ENCODE data around the gene GPX5. TPM values are rescaled to one million over a fixed set of nuclear protein-coding genes. Genes with fewer than 3 reads are reported as not detected.
A peak's percentile ranks its signal among the peaks of the same experiment; 100 is the strongest.
"Not testable (repeated sequence)": the region's sequence is repeated elsewhere in the genome, so short reads cannot be mapped to it uniquely, and the experiment has no call there.

GPX5 gene
- total RNA-seq, 1 experiment from 2014 or later = not detected

DNA sequence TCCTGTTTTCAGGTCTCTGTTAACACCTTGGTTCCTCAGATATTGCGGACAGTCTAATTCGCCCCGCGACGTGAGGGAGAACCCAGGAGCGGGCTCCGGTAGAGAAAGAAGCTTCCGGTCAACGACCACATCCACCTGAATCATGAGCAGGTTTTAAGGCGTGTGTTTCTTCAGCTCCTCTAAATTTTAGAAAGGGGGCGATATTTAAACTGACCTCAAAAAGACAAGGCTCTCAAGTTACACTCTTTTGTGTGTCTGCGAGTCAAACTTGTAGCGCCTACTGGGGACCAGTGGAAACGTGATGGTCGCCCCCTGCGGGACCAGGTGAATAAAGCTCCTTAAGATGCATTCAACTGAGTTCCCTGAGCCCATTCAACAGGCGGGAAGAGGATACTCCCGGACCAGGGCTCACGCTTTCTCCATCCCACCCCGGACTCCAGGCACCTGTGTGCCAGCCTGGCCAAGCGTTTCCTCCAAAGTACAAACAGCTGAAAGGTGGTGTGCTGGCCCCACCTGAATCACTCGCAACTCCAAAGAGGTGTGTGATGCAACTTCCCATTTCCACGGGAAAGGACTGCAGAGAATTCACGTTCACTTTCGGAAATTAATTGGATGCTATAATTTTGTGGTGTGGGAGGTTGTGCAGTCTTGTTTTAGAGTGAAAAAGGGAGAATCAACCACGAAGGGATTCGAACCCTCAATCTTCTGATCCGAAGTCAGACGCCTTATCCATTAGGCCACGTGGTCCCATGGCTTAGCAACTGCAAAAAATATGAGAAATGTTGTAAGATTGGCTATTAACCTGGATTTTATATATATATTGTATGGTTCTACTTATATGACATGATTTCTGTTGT lies 17.0 kb downstream of the GPX5 start:
- DNase-seq = peak; percentile 77
- H3K4me3 ChIP-seq = no peak overlapping the region

DNA sequence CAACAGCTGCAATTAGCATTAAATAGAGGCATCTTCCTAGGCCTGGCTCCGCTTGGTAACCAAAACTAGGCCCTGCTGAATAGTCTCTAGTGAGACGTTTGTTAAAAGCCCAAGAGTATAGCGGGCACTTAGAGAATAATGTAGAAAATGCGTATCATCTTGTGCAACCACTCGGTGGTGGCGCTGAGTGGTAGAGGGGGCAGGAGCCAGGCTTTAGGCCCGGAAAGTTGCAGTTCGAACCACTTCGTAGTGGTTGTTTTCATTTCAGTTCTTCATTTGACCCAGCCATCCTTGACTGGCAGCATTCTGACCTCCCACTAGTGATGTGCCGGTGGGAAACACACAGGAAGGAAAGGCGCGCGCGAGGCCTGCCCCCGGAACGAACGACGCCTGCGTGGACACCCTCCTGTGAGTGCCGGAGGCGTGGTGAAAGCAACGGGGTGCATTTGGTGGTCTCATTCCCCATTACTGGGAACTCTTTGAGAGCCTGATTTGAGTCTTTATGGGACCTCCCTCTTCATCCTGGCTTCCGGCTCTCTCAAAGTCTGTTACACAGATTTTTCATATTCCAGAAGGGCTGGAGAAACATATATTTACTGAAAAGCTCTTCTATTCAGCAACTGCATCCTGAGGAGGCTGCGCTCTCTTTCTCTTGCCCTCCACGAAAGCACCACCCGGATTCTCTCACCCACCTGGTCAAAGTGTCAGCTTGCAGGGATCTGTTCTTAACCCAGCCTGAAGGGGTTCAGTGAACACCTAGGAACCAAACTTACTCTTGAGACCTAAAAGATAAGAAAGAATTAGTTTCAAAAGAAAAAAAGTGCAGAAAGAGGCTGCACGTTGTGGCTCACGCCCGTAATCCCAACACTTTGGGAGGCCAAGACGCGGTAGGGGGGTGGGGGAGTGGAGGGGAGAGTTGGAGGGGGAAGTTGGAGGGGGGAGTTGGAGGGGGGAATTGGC lies 18.2 kb downstream of the GPX5 start:
- H3K4me3 ChIP-seq = no peak overlapping the region
- no peaks in the 10 kb centered on the region for H3K36me3 ChIP-seq
- H3K27me3 ChIP-seq = no peaks in the 10 kb centered on the region
- no peak for DNase-seq
- no peaks in the 10 kb centered on the region for H3K9me3 ChIP-seq

More for the DNA sequence above, 17.0 kb downstream of the GPX5 start:
- Histone ChIP-seq H3K9me3 (no peaks in the 10 kb centered on the region), H3K27me3 (no peaks in the 10 kb centered on the region), H3K36me3 (no peaks in the 10 kb centered on the region)

GRCh38 chr6:28545955-28546354 lies 20.3 kb downstream of the GPX5 start:
- H3K9me3 ChIP-seq = no peaks in the 10 kb centered on the region
- no peaks in the 10 kb centered on the region for H3K27me3 ChIP-seq
- DNase-seq = no peak
- H3K36me3 ChIP-seq = no peaks in the 10 kb centered on the region
- H3K4me3 ChIP-seq = no peak overlapping the region

DNA sequence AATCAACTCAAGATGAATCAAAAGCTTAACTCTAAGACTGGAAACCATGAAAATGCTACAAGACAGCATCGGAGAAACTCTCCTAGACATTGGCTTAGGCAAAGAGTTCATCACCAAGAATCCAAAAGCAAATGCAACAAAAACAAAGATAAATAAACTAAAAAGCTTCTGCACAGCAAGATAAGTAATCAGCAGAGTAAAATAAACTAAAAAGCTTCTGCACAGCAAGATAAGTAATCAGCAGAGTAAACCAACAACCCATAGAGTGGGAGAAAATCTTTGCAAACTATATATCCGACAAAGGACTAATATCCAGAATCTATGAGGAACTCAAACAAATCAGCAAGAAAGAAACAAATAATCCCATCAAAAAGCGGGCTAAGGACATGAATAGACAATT lies 21.3 kb downstream of the GPX5 start:
- H3K27me3 ChIP-seq, H3K36me3 ChIP-seq, H3K9me3 ChIP-seq, DNase-seq, H3K4me3 ChIP-seq: not testable (repeated sequence)

GRCh38 chr6:28551891-28552666 lies 26.4 kb downstream of the GPX5 start:
- Histone ChIP-seq H3K9me3 (no peaks in the 10 kb centered on the region), H3K36me3 (no peaks in the 10 kb centered on the region), H3K4me3 (no peak overlapping the region), H3K27me3 (no peaks in the 10 kb centered on the region)
- DNase-seq = no peak

GRCh38 chr6:28553384-28553985 lies 27.8 kb downstream of the GPX5 start:
- no peak for DNase-seq
- no peaks in the 10 kb centered on the region for H3K27me3 ChIP-seq
- H3K4me3 ChIP-seq = no peak overlapping the region
- no peaks in the 10 kb centered on the region for H3K9me3 ChIP-seq
- H3K36me3 ChIP-seq = no peaks in the 10 kb centered on the region

DNA sequence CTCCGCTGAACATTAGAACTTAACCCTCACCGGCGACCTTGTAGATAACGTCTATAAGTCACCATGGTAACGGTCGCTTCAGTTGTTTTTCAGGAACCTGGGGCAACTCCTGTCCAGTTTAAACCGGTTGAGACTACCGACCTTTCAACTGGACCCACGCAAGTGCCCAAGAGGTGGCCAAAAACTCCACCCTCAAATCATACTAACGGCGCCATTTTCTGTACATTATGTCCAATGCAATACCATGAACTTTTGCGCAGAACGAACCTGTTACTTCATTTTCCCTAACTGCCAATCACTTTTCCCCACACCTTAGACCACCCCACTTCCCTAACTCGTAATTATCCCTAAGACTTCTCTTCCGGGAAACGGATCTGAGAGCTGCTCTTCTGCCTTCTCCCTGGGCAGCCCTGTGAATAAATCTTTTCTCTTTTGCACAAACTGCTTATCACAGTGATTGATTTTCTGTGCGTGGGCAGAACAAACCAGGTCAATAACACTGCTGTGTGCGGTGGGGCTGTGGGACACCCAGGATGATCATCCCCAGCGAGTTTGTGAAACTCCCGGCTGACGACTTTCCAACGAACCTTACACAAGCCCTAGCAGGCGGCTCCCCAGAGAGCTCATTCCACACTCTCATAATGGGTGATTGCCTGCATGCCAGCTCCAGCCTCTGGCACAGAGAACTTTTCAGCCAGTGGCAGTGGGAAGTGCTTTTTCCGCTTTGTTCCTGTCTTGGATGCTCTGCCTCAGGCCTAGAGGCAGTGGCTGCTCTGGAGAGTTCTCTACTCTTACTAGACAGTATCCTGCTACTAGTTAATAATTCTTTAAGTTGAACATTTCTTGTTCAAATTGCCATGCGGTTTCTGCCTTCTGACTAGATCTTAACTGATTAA lies 28.6 kb downstream of the GPX5 start:
- no peak for DNase-seq

GRCh38 chr6:28555136-28555535 lies 29.5 kb downstream of the GPX5 start:
- DNase-seq = no peak
- no peak overlapping the region for H3K4me3 ChIP-seq

More for the DNA sequence above, 28.6 kb downstream of the GPX5 start:
- no peaks in the 10 kb centered on the region for H3K9me3 ChIP-seq
- H3K36me3 ChIP-seq = no peaks in the 10 kb centered on the region
- H3K4me3 ChIP-seq = no peak overlapping the region
- H3K27me3 ChIP-seq = no peaks in the 10 kb centered on the region

GRCh38 chr6:28558629-28559028 lies 32.9 kb downstream of the GPX5 start:
- Histone ChIP-seq H3K36me3 (no peaks in the 10 kb centered on the region), H3K27me3 (0 out of 2 replicates have a peak, but pooled peaks cover 3% of the 10 kb centered on the region), H3K9me3 (no peaks in the 10 kb centered on the region), H3K4me3 (no peak overlapping the region)
- DNase-seq = no peak

More at GRCh38 chr6:28555136-28555535, 29.5 kb downstream of the GPX5 start:
- Histone ChIP-seq H3K27me3 (no peaks in the 10 kb centered on the region), H3K9me3 (no peaks in the 10 kb centered on the region), H3K36me3 (no peaks in the 10 kb centered on the region)

GRCh38 chr6:28563430-28564095 lies 37.9 kb downstream of the GPX5 start:
- H3K27me3 ChIP-seq = 0 out of 2 replicates have a peak, but pooled peaks cover 3% of the 10 kb centered on the region
- DNase-seq = no peak
- no peak overlapping the region for H3K4me3 ChIP-seq
- no peaks in the 10 kb centered on the region for H3K9me3 ChIP-seq
- H3K36me3 ChIP-seq = no peaks in the 10 kb centered on the region

GRCh38 chr6:28565823-28566526 lies 40.3 kb downstream of the GPX5 start:
- Histone ChIP-seq H3K27me3 (no peaks in the 10 kb centered on the region), H3K4me3 (no peak overlapping the region), H3K36me3 (no peaks in the 10 kb centered on the region), H3K9me3 (no peaks in the 10 kb centered on the region)
- DNase-seq = no peak

DNA sequence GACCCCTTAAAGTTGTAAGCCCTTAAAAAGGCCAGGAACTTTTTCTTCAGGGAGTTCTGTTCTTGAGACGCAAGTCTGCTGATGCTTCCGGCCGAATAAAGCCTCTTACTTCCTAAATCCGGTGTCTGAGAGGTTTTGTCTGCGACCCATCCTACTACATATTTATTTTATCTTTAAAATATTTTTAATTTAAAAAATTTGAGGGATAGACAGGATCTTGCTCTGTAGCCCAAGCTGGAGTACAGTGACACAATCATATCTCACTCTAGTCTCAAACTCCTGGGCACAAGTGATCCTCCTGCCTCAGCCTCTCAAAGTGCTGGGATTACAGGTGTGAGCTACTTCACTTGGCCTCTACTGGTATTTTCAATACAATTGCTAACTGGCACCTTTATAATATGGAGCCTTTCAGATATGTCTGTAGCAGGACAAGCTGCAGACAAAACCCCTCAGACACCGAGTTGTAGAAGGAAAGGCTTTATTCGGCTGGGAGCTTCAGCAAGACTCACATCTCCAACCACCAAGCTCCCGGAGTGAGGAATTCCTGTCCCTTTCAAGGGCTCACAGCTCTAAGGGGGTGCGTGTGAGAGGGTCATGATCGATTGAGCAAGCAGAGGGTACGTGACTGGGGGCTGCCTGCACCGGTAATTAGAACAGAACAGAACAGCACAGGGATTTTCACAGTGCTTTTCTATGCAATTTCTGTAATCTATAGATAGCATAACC lies 41.0 kb downstream of the GPX5 start:
- H3K4me3 ChIP-seq = no peak overlapping the region
- no peaks in the 10 kb centered on the region for H3K9me3 ChIP-seq
- no peaks in the 10 kb centered on the region for H3K36me3 ChIP-seq
- H3K27me3 ChIP-seq = no peaks in the 10 kb centered on the region
- DNase-seq = no peak

DNA sequence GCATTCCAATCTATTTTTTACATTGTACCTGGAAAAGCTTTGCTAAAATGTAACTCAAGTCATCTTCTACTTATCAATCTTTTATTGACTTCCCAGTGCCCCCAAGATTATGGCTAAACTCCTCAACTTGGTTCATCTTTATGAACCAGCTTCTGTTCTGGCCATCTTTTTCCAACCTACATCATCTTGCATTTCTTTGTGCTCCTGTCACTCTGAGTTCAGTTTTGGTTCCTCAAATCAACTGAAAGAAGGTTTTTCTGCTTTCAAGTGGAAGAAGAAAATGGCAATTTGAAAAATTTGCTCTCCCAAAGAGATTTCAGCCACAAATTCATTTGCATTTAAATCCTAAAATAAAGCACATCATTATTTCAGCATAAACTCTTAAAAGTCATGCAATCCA lies 41.8 kb downstream of the GPX5 start:
- Histone ChIP-seq H3K9me3 (no peaks in the 10 kb centered on the region), H3K36me3 (no peaks in the 10 kb centered on the region), H3K4me3 (no peak overlapping the region), H3K27me3 (no peaks in the 10 kb centered on the region)
- DNase-seq = no peak
